Stimulated activated naive CD8-positive, alpha-beta T cell treated with anti-CD3 and anti-CD28 coated beads, Interleukin-15, Interleukin-2, amounts not matched to agents 100 ng/mL and 50 ng/mL, for 24 hours (primary cell): Measurements from ENCODE around the gene CRHR1.

Source experiments
- H3K27ac Mint-ChIP-seq: one replicate; pipeline ENCODE4 v1.8.0; 2021; ENCODE audit warnings: mild to moderate bottlenecking, mixed read lengths
- H3K27me3 Mint-ChIP-seq: one replicate; pipeline ENCODE4 v1.8.0; 2021; ENCODE audit warnings: mixed read lengths
- H3K36me3 Mint-ChIP-seq: one replicate; pipeline ENCODE4 v1.8.0; 2021; ENCODE audit warnings: low read depth, mixed read lengths
- H3K4me1 Mint-ChIP-seq: one replicate; pipeline ENCODE4 v1.8.0; 2021; ENCODE audit warnings: low read depth, mixed read lengths
- H3K4me3 Mint-ChIP-seq: one replicate; pipeline ENCODE4 v1.8.0; 2021; ENCODE audit warnings: mild to moderate bottlenecking, mixed read lengths
- H3K9me3 Mint-ChIP-seq: one replicate; pipeline ENCODE4 v1.8.0; 2021; ENCODE audit warnings: mixed read lengths

Gene CRHR1

GRCh38 chr17:45752246-45752645, 31.9 kb upstream of the CRHR1 start:
- Mint-ChIP-seq H3K4me1 (no peaks in the 10 kb centered on the region), H3K4me3 (no peak overlapping the region), H3K36me3 (no peaks in the 10 kb centered on the region), H3K27me3 (peaks cover 21% of the 10 kb centered on the region), H3K27ac (no peak overlapping the region), H3K9me3 (no peaks in the 10 kb centered on the region)

- H3K4me1 Mint-ChIP-seq: no peaks in the 10 kb centered on the region
- H3K4me3 Mint-ChIP-seq: no peak overlapping the region
- no peak overlapping the region for H3K27ac Mint-ChIP-seq
- H3K36me3 Mint-ChIP-seq: no peaks in the 10 kb centered on the region
- peaks cover 25% of the 10 kb centered on the region for H3K27me3 Mint-ChIP-seq
- no peaks in the 10 kb centered on the region for H3K9me3 Mint-ChIP-seq
These were observed 30.4 kb upstream of the CRHR1 start for GRCh38 chr17:45753645-45754225.

GRCh38 chr17:45755050-45755449, 29.1 kb upstream of the CRHR1 start:
- Mint-ChIP-seq H3K4me1 (no peaks in the 10 kb centered on the region), H3K9me3 (no peaks in the 10 kb centered on the region), H3K4me3 (no peak overlapping the region)

GRCh38 chr17:45756266-45756991, 27.7 kb upstream of the CRHR1 start:
- no peaks in the 10 kb centered on the region for H3K36me3 Mint-ChIP-seq
- H3K4me3 Mint-ChIP-seq: no peak overlapping the region
- H3K4me1 Mint-ChIP-seq: no peaks in the 10 kb centered on the region
- peaks cover 23% of the 10 kb centered on the region for H3K27me3 Mint-ChIP-seq
- no peak overlapping the region for H3K27ac Mint-ChIP-seq
- H3K9me3 Mint-ChIP-seq: no peaks in the 10 kb centered on the region

More at GRCh38 chr17:45755050-45755449, 29.1 kb upstream of the CRHR1 start:
- Mint-ChIP-seq H3K27me3 (peaks cover 29% of the 10 kb centered on the region), H3K36me3 (no peaks in the 10 kb centered on the region), H3K27ac (no peak overlapping the region)

GRCh38 chr17:45757431-45758218, 26.5 kb upstream of the CRHR1 start:
- H3K4me1 Mint-ChIP-seq: no peaks in the 10 kb centered on the region
- no peaks in the 10 kb centered on the region for H3K9me3 Mint-ChIP-seq
- no peak overlapping the region for H3K27ac Mint-ChIP-seq
- H3K36me3 Mint-ChIP-seq: no peaks in the 10 kb centered on the region
- peaks cover 15% of the 10 kb centered on the region for H3K27me3 Mint-ChIP-seq
- no peak overlapping the region for H3K4me3 Mint-ChIP-seq

- peaks cover 20% of the 10 kb centered on the region for H3K27me3 Mint-ChIP-seq
- no peak overlapping the region for H3K4me3 Mint-ChIP-seq
- no peak overlapping the region for H3K27ac Mint-ChIP-seq
- H3K36me3 Mint-ChIP-seq: no peaks in the 10 kb centered on the region
- no peaks in the 10 kb centered on the region for H3K9me3 Mint-ChIP-seq
- no peaks in the 10 kb centered on the region for H3K4me1 Mint-ChIP-seq
These were observed 25.6 kb upstream of the CRHR1 start for GRCh38 chr17:45758544-45758943.

- Mint-ChIP-seq H3K4me1 (no peaks in the 10 kb centered on the region), H3K27me3 (peaks cover 23% of the 10 kb centered on the region), H3K36me3 (no peaks in the 10 kb centered on the region), H3K9me3 (no peaks in the 10 kb centered on the region), H3K27ac (no peak overlapping the region), H3K4me3 (no peak overlapping the region)
These were observed 24.4 kb upstream of the CRHR1 start for GRCh38 chr17:45759761-45760160.

- Mint-ChIP-seq H3K9me3 (no peaks in the 10 kb centered on the region), H3K4me1 (no peaks in the 10 kb centered on the region), H3K36me3 (no peaks in the 10 kb centered on the region), H3K4me3 (no peak overlapping the region), H3K27me3 (peaks cover 24% of the 10 kb centered on the region), H3K27ac (no peak overlapping the region)
These were observed 22.1 kb upstream of the CRHR1 start for GRCh38 chr17:45761957-45762565.

GRCh38 chr17:45763182-45763581, 20.9 kb upstream of the CRHR1 start:
- Mint-ChIP-seq H3K27ac (no peak overlapping the region), H3K9me3 (no peaks in the 10 kb centered on the region), H3K36me3 (no peaks in the 10 kb centered on the region), H3K4me3 (no peak overlapping the region), H3K4me1 (no peaks in the 10 kb centered on the region), H3K27me3 (peaks cover 27% of the 10 kb centered on the region)

- Mint-ChIP-seq H3K27me3 (peaks cover 34% of the 10 kb centered on the region), H3K9me3 (no peaks in the 10 kb centered on the region), H3K36me3 (no peaks in the 10 kb centered on the region), H3K4me1 (no peaks in the 10 kb centered on the region), H3K4me3 (no peak overlapping the region), H3K27ac (no peak overlapping the region)
These were observed 19.6 kb upstream of the CRHR1 start for GRCh38 chr17:45764479-45764878.

GRCh38 chr17:45768000-45768399, 16.1 kb upstream of the CRHR1 start:
- Mint-ChIP-seq H3K36me3 (no peaks in the 10 kb centered on the region), H3K27ac (no peak overlapping the region), H3K4me1 (no peaks in the 10 kb centered on the region), H3K27me3 (peaks cover 33% of the 10 kb centered on the region), H3K4me3 (no peak overlapping the region), H3K9me3 (no peaks in the 10 kb centered on the region)

- Mint-ChIP-seq H3K27me3 (peaks cover 32% of the 10 kb centered on the region), H3K27ac (no peak overlapping the region), H3K9me3 (no peaks in the 10 kb centered on the region), H3K4me1 (no peaks in the 10 kb centered on the region), H3K4me3 (no peak overlapping the region), H3K36me3 (no peaks in the 10 kb centered on the region)
These were observed 13.4 kb upstream of the CRHR1 start for GRCh38 chr17:45770632-45771270.

- no peak overlapping the region for H3K4me3 Mint-ChIP-seq
- no peaks in the 10 kb centered on the region for H3K36me3 Mint-ChIP-seq
- peaks cover 34% of the 10 kb centered on the region for H3K27me3 Mint-ChIP-seq
- no peaks in the 10 kb centered on the region for H3K4me1 Mint-ChIP-seq
- H3K9me3 Mint-ChIP-seq: no peaks in the 10 kb centered on the region
- no peak overlapping the region for H3K27ac Mint-ChIP-seq
These were observed 12.7 kb upstream of the CRHR1 start for GRCh38 chr17:45771271-45771959.

GRCh38 chr17:45775148-45775547, 9.0 kb upstream of the CRHR1 start:
- Mint-ChIP-seq H3K36me3 (no peaks in the 10 kb centered on the region), H3K9me3 (no peaks in the 10 kb centered on the region), H3K4me1 (no peaks in the 10 kb centered on the region), H3K27me3 (peaks cover 30% of the 10 kb centered on the region), H3K27ac (no peak overlapping the region), H3K4me3 (no peak overlapping the region)
